NCI-H748 (cell line): ENCODE results near the gene ZKSCAN2.

ENCODE experiments used
- DNase-seq: peaks from one replicate; lab custom pipeline; 2025; ENCODE audit not compliant: unreplicated experiment; lab: John Stamatoyannopoulos, UW

The ZKSCAN2 gene

DNA sequence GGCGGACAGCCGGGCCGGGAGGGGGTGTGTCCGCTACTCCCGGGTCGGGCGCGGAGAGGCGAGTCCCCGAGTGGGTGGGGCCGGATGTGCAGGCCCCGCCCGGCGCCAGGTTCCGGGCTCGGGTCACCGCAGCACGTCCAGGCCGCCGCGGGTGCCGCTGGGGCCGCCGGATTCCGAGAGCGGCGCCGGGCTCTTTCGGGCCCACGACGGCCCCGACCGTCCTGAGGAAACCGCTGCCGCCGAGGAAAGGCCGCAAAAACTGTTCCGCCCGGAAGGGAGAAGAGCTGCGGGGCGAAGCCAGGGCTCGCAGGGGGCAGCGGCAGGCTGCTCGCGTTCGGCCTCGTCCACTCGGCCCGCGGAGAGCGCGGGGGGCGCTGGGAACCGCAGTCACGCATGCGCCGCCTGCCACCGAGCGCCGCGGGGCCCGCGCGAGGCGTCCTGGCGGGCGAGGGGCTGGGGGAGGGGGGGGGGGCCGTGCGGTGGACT, at the start of gene ZKSCAN2:
ZKSCAN2 (minus strand) TSS at position 376 of the 486 bp plus-strand sequence. CDS start 718 bp downstream, outside the sequence.
- peak; percentile 89 for DNase-seq

GRCh38 chr16:25299792-25300590, 42.3 kb upstream of the ZKSCAN2 start:
- DNase-seq = no peak

DNA sequence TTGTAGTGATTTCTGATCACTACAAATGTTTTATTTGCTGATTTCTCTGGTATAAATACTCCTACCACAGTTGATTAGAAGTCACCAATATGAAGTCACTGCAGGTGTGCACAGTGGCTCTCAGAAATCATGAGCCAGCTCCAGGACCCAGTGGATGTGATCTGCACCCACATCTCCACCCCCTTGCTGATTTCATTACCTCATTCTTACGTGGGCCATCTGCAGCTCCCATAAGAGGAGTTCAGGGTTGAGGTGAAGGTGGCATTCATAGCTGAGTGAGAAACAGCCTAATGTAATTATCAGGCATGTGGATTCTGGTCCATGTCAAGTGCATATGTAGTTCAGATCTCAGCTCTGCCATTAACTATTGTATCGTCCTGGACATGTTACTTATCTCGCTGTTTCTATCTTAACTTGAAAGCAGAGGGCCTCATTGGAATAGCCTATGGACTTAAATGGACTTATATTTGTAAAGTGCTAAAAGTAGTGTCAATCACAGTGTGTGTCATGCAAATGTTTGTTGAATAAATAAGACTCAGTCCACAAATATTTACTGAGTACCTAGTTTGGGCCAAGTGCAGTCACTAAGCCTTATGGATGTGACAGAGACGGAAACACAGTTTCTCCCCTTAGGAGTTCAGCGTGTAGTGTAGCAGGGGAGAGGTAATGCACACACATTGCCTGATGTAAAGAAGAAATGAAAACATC, 40.7 kb upstream of the ZKSCAN2 start:
- DNase-seq = no peak

GRCh38 chr16:25297151-25297787, 39.6 kb upstream of the ZKSCAN2 start:
- peak; percentile 16 for DNase-seq

DNA sequence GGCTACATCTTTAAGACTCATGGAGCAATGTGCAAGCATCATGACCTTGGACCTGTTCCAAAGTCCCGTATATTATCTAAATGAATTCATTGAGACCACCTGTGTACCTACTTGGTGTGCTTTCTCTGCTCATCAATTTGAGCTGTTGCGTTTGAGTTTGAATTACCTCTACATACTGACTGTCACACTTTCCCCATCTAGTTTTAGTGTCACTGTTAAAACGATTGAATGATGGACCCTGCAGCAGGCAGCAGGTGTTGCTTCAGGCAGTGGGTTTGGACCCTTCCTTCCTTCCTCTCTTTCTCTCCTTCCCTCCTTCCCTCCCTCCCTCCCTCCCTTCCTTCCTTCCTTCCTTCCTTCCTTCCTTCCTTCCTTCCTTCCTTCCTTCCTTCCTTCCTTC, 33.9 kb upstream of the ZKSCAN2 start:
- no peak for DNase-seq

- no peak for DNase-seq
Observed at GRCh38 chr16:25289466-25289865, 31.8 kb upstream of the ZKSCAN2 start.

- peak; percentile 14 for DNase-seq
Observed at GRCh38 chr16:25279491-25279890, 21.8 kb upstream of the ZKSCAN2 start.

DNA sequence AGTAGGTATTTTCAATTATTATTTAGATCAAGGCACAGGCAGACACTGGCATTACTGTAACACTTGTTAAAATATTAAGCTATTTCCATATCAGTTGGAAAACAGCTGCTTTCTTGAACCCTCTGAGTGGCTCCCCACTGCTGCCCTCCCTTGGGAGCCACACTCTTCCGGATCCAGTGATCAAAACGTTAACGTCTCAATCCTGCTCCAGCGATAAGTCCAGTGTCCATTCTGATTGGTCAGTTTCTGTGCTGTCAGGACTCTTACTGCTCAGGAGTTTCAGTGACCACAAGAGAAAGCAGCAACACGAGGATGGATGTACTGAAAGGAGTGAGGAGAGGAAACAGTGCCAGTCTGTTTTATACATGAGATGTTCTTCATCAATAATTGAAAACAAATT, 13.8 kb upstream of the ZKSCAN2 start:
- DNase-seq = no peak

DNA sequence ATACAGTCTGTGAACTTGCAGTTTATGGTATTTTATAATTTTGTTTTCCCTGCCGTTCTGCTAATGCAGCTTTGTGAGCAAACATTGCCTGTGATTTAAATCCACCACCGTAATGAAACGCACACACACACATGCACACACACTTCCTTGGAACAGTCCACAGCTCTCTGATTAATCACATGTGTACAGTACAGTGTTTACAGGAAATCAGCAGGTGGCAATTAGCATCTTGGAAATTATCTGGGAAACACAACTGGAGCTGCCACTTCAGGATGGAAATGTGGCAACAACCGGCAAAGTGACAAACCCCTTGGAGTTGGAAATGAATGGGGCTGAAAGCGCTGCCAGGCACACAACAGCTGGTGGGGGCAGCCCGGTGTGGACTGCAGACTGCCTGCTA, 12.9 kb upstream of the ZKSCAN2 start:
- DNase-seq = peak; percentile 83

GRCh38 chr16:25269879-25270278, 12.2 kb upstream of the ZKSCAN2 start:
- DNase-seq = no peak

GRCh38 chr16:25265968-25266367, 8.3 kb upstream of the ZKSCAN2 start:
- DNase-seq = no peak

GRCh38 chr16:25264597-25264996, 7.0 kb upstream of the ZKSCAN2 start:
- no peak for DNase-seq

GRCh38 chr16:25260416-25260815, 2.8 kb upstream of the ZKSCAN2 start:
- no peak for DNase-seq

- DNase-seq = no peak
Observed at GRCh38 chr16:25258861-25259179, 1.2 kb upstream of the ZKSCAN2 start.

DNA sequence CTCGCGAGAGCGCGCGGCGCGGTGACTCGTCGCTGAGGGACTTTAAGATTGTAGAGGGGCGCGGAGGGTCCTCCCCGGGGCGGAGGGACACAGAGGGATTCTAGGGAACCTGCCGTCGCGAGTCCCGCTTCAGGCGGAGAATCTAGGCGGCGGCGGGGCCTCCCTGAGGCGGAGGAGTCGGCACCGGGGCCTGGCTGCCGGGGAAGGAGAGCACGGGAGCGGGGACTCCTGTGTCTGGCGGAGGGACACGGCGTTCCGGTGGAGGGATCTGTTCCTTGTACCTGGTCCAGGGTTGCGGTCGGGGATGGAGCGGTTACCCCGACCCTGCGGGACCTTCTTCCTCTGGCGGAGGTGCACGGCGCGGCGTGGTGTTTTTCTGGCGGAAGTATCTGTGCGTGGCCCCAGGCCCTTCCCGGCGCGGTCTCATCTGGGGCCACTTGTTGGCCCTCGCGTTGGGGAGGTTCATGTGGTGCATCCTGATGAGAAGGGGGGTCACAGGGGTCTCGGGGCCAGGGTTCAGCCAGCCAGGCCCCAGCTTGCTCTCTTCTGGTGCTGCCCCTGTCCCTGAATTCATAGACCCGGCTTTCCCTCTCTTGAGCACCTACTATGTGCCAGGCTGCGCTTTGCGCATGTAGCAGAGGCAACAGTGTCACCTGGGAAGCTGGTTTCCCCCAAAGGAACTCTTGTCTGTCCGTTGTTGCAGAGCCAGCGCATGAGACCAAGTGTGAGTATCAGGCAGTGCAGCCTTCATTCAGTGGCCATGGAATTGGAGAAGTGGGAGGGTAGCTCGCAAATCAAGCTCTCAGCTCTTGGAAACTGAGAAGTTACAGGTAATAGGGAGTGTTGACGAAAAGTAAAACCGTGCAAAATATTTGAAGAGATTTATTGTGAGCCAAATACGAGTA, 563 bp upstream of the ZKSCAN2 start:
- DNase-seq = peak; percentile 94

DNA sequence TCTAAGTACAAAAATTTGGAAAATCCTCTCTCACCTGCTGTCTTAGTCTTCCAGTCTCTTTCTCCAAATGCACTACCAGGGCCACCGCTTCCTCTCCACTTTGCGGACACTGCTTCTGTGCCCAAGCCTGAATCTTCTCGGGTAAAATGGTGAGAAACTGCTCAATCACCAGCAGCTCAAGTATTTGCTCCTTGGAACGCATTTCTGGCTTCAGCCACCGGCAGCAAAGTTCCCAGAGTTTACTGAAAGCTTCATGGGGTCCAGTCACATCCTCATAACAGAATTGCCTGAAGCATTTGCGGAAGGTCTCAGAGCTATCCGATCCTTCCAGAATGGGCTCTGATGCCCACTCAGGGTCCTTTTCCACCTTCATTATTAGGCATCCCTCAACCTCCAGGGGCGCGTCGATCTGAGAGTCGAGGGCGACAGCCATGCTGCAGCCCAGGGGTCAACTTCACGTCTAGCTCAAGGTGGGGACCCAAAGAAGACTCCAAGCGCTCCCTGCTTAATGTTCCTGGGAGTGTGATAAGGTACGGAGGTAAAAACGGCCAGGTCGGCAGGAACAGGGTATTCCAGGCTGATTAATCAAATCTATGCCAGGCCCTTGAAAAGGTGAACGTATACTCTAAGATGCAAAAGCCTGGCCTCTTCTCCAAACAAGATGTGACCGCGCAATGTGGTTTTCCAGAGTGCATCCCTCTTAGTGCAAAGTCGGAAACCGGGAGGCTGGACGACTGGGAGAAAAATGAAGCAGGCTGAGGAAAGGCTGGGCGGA, 763 bp downstream of the ZKSCAN2 start:
- DNase-seq = peak; percentile 48

DNA sequence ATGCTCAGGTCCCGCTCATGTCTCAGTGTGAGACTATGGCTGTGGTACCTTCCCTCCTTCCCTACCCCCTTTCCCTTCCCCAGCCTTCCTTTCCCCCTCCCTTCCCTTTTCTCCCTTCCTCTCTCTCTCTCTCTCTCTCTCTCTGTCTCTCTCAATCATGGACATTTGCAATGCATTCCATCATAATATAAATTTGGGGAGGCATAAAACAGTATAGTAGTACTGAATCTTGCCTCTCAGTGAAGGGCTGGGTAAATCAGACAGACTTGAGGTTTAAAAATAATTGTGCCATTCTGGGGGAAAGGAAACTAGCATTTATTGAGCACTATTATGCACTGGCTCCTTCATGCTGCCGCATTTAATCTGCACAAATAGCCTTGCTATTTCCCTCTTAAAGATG, 4.3 kb downstream of the ZKSCAN2 start:
- no peak for DNase-seq

- no peak for DNase-seq
Observed at GRCh38 chr16:25250467-25250866, 7.2 kb downstream of the ZKSCAN2 start.

DNA sequence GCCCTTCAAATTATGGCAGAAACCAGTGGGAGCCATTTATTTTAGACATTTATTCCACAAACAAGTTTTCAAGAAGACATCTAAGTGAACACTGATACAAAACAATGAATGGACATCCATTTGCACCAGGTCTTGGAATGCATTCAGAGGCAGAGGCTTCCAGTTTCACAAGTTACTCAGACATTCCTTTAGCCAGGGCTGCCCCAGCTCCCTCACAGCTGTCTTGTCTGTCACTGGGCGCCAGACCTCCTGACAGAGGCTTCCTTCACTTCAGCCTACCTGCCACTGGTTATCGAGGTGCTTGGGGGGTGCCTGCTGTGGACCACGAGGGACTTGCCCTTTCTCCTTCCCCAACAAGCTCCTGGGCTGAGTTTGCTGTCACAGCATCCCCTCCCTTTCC, 21.7 kb downstream of the ZKSCAN2 start:
- DNase-seq = no peak

DNA sequence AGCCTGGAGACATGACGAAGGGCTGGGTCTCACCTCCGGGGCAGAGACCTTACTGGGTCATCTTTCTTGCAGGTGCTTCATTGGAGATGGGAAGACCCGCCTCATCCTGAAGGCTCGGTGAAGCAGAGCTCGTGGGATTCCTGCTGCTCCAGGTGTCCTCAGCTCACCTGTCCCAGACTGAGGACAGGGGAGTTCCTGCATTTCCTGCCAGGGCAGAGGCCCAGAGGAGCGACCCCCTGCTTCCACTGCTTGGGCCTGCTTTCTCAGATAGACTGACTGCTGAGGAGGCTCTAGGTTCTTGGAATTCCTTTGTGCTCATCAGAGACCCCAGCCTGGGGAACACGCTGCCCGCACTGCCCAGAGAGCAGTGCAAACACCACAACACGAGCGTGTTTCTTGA, 29.3 kb downstream of the ZKSCAN2 start:
- DNase-seq = no peak
